Measurements from ENCODE around the gene NAT14.

DNA sequence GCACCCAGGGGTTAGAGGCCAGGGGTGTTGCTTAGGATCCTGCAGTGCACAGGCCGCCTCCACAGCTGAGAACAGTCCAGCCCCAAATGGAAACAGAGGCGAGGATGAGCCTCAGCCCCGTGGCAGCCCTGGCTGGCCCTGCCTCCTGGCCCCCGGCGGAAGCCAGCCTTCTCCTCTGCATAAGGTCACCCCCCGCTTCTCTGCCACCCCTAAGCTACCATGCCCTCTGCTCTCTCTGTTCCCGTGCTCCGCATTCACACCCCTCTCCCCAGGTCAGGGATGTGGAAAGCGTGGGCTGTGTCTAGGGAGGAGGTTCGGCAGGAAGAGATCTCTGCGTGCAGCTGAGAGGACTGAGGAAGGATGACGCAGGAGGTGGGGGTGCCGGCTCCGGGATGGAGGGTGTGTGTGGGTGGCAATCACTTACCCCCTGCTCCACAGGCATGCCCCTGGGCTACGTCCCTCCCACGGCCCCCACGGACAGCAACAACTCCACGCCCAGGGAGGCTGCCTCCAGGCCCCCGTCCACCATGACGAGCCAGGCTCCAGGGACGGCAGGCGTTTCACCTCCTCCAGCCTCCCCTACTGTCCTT is 9.3 kb downstream of the NAT14 start:
- TF ChIP-seq, protein P1, sequence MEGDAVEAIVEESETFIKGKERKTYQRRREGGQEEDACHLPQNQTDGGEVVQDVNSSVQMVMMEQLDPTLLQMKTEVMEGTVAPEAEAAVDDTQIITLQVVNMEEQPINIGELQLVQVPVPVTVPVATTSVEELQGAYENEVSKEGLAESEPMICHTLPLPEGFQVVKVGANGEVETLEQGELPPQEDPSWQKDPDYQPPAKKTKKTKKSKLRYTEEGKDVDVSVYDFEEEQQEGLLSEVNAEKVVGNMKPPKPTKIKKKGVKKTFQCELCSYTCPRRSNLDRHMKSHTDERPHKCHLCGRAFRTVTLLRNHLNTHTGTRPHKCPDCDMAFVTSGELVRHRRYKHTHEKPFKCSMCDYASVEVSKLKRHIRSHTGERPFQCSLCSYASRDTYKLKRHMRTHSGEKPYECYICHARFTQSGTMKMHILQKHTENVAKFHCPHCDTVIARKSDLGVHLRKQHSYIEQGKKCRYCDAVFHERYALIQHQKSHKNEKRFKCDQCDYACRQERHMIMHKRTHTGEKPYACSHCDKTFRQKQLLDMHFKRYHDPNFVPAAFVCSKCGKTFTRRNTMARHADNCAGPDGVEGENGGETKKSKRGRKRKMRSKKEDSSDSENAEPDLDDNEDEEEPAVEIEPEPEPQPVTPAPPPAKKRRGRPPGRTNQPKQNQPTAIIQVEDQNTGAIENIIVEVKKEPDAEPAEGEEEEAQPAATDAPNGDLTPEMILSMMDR (IDR thresholded peaks at IDR 0.05), result no peak
- TF ChIP-seq POLR2A (IDR thresholded peaks at IDR 0.05), result no peak

All from lower leg skin (tissue), 3 donors.